ENCODE data around the gene SLC4A5. TPM values are rescaled to one million over a fixed set of nuclear protein-coding genes. Genes with fewer than 3 reads are reported as not detected.
A peak's percentile ranks its signal among the peaks of the same experiment; 100 is the strongest.
"Not testable (repeated sequence)": the region's sequence is repeated elsewhere in the genome, so short reads cannot be mapped to it uniquely, and the experiment has no call there.

SLC4A5 gene
- total RNA-seq, 2 experiments from 2014 or later: 1.8 to 2.0 TPM

- no peaks in the 10 kb centered on the region for H3K9me3 Mint-ChIP-seq
- no peaks in the 10 kb centered on the region for H3K4me1 Mint-ChIP-seq (ENCODE audit: low read depth)
- H3K4me3 Mint-ChIP-seq: no peak overlapping the region
- DNase-seq: no peak
- ChIA-PET POLR2A (no interaction called here), CTCF (interaction anchor here (0.9 to 5.7 kb wide), 4 partner anchors 11 to 665 kb away, joined by 3 to 54 read pairs (median 4); no protein-coding TSS in a partner anchor)
- intact Hi-C loops (cut with micrococcal nuclease): no loop called here
- TF ChIP-seq CTCF (IDR thresholded peaks at IDR 0.05): no peak
- no peak for ATAC-seq
- H3K27me3 Mint-ChIP-seq: no peaks in the 10 kb centered on the region
- no peak overlapping the region for H3K27ac Mint-ChIP-seq
- no peaks in the 10 kb centered on the region for H3K36me3 Mint-ChIP-seq (ENCODE audit: low read depth)
Measured at GRCh38 chr2:74345272-74345943, 2.2 kb upstream of the SLC4A5 start.

GRCh38 chr2:74336227-74336626 is 7.0 kb downstream of the SLC4A5 start:
- H3K4me3 Mint-ChIP-seq; DNase-seq; H3K36me3 Mint-ChIP-seq (ENCODE audit: low read depth); H3K9me3 Mint-ChIP-seq; H3K27ac Mint-ChIP-seq; H3K27me3 Mint-ChIP-seq; ATAC-seq; H3K4me1 Mint-ChIP-seq (ENCODE audit: low read depth); intact Hi-C loops (cut with micrococcal nuclease): not testable (repeated sequence)
- POLR2A ChIA-PET: interaction anchor here (0.8 kb wide), 1 partner anchor 10 kb away, joined by 3 read pairs; no protein-coding TSS in a partner anchor
- CTCF ChIA-PET: interaction anchor here (1.1 to 11.3 kb wide), 25 partner anchors 9 to 656 kb away, joined by 3 to 190 read pairs (median 15); partner anchors contain the start of genes SLC4A5 and STAMBP

- POLR2A ChIA-PET: interaction anchor here (0.5 to 0.6 kb wide), 2 partner anchors 46 to 85 kb away, joined by 3 read pairs; no protein-coding TSS in a partner anchor
- H3K9me3 Mint-ChIP-seq: no peaks in the 10 kb centered on the region
- H3K36me3 Mint-ChIP-seq (ENCODE audit: low read depth): no peaks in the 10 kb centered on the region
- intact Hi-C loops (cut with micrococcal nuclease): loop anchor here (1.0 kb wide), 2 partner anchors 68 to 85 kb away; no protein-coding TSS in a partner anchor
- no peak overlapping the region for H3K27ac Mint-ChIP-seq
- peak; percentile 90 for ATAC-seq
- CTCF ChIA-PET: interaction anchor here (0.6 to 11.3 kb wide), 77 partner anchors 10 to 655 kb away, joined by 3 to 190 read pairs (median 5); partner anchors contain the start of genes BOLA3, C2orf81, INO80B and SLC4A5
- H3K4me3 Mint-ChIP-seq: no peak overlapping the region
- peak; percentile 80 for DNase-seq
- peak; percentile 96 for TF ChIP-seq CTCF (IDR thresholded peaks at IDR 0.05)
- no peaks in the 10 kb centered on the region for H3K4me1 Mint-ChIP-seq (ENCODE audit: low read depth)
- no peaks in the 10 kb centered on the region for H3K27me3 Mint-ChIP-seq
Measured at GRCh38 chr2:74334931-74335333, 8.3 kb downstream of the SLC4A5 start.

GRCh38 chr2:74333896-74334586 is 9.2 kb downstream of the SLC4A5 start:
- H3K4me1 Mint-ChIP-seq (ENCODE audit: low read depth): no peaks in the 10 kb centered on the region
- no peaks in the 10 kb centered on the region for H3K9me3 Mint-ChIP-seq
- ChIA-PET CTCF (interaction anchor here (0.7 to 11.3 kb wide), 53 partner anchors 10 to 557 kb away, joined by 3 to 190 read pairs (median 6); partner anchors contain the start of genes BOLA3, C2orf81, INO80B and SLC4A5), POLR2A (interaction anchor here (0.9 kb wide), 1 partner anchor 83 kb away, joined by 3 read pairs; no protein-coding TSS in a partner anchor)
- H3K27me3 Mint-ChIP-seq: no peaks in the 10 kb centered on the region
- TF ChIP-seq CTCF (IDR thresholded peaks at IDR 0.05): no peak
- intact Hi-C loops (cut with micrococcal nuclease): loop anchor here (1.0 kb wide), 1 partner anchor 67 kb away; no protein-coding TSS in a partner anchor
- DNase-seq (no peak), ATAC-seq (no peak)
- H3K27ac Mint-ChIP-seq: no peak overlapping the region
- no peaks in the 10 kb centered on the region for H3K36me3 Mint-ChIP-seq (ENCODE audit: low read depth)
- no peak overlapping the region for H3K4me3 Mint-ChIP-seq

- no peak overlapping the region for H3K27ac Mint-ChIP-seq
- no peaks in the 10 kb centered on the region for H3K9me3 Mint-ChIP-seq
- no peaks in the 10 kb centered on the region for H3K4me1 Mint-ChIP-seq (ENCODE audit: low read depth)
- H3K27me3 Mint-ChIP-seq: no peaks in the 10 kb centered on the region
- POLR2A ChIA-PET: no interaction called here
- no peak for ATAC-seq
- peak; percentile 43 for DNase-seq
- no peaks in the 10 kb centered on the region for H3K36me3 Mint-ChIP-seq (ENCODE audit: low read depth)
- CTCF ChIA-PET: interaction anchor here (0.7 to 11.3 kb wide), 11 partner anchors 9 to 328 kb away, joined by 3 to 190 read pairs (median 3); partner anchors contain the start of gene SLC4A5
- intact Hi-C loops (cut with micrococcal nuclease): no loop called here
- H3K4me3 Mint-ChIP-seq: no peak overlapping the region
- TF ChIP-seq CTCF (IDR thresholded peaks at IDR 0.05): peak; percentile 44
Measured at GRCh38 chr2:74333175-74333574, 10.0 kb downstream of the SLC4A5 start.
